Measurements from ENCODE around the gene EFNA3. TPM values are rescaled to one million over a fixed set of nuclear protein-coding genes. Genes with fewer than 3 reads are reported as not detected.

The EFNA3 gene
- total and polyA plus RNA-seq, 11 donors, result 0.20 to 2.4 (median 0.61) TPM

Other genes with a start within 250 kb of the EFNA3 start
- gene KCNN3, start 208.6 kb upstream of the EFNA3 start, total RNA-seq, result 1 to 10 TPM; 1.0 to 4.6 (median 3.0) TPM
- under 1 TPM; 0.42 to 0.88 TPM for gene KCNN3, start 208.6 kb upstream of the EFNA3 start, polyA plus RNA-seq
- gene PMVK, start 142.1 kb upstream of the EFNA3 start, total RNA-seq, result 10 to 100 TPM; 12.8 to 50.8 (median 37.5) TPM
- 10 to 100 TPM; 47.1 to 52.1 TPM for gene PMVK, start 142.1 kb upstream of the EFNA3 start, polyA plus RNA-seq
- 10 to 100 TPM; 38.2 to 70.4 (median 51.7) TPM for gene PBXIP1, start 122.7 kb upstream of the EFNA3 start, total RNA-seq
- gene PBXIP1, start 122.7 kb upstream of the EFNA3 start, polyA plus RNA-seq, result 10 to 100 TPM; 36.9 to 38.2 TPM
- gene PYGO2, start 117.1 kb upstream of the EFNA3 start, total RNA-seq, result 10 to 100 TPM; 10.7 to 19.2 (median 16.3) TPM
- 10 to 100 TPM in 1 of 2 donors, 1 to 10 TPM in 1; 9.7 to 18.0 TPM for gene PYGO2, start 117.1 kb upstream of the EFNA3 start, polyA plus RNA-seq
- 100 to 1,000 TPM in 1 of 9 donors, 10 to 100 TPM in 8; 38.8 to 115 (median 62.4) TPM for gene SHC1, start 108.1 kb upstream of the EFNA3 start, total RNA-seq
- gene SHC1, start 108.1 kb upstream of the EFNA3 start, polyA plus RNA-seq, result 10 to 100 TPM; 23.6 to 93.7 TPM
- 10 to 100 TPM; 11.0 to 30.0 (median 16.7) TPM for gene CKS1B, start 104.2 kb upstream of the EFNA3 start, total RNA-seq
- 10 to 100 TPM in 1 of 2 donors, 1 to 10 TPM in 1; 6.8 to 48.9 TPM for gene CKS1B, start 104.2 kb upstream of the EFNA3 start, polyA plus RNA-seq
- gene FLAD1, start 95.5 kb upstream of the EFNA3 start, total RNA-seq, result 10 to 100 TPM; 19.4 to 35.0 (median 27.4) TPM
- gene FLAD1, start 95.5 kb upstream of the EFNA3 start, polyA plus RNA-seq, result 10 to 100 TPM; 22.3 to 50.7 TPM
- not detected for gene LENEP, start 85.3 kb upstream of the EFNA3 start, total RNA-seq
- gene LENEP, start 85.3 kb upstream of the EFNA3 start, polyA plus RNA-seq, result not detected
- gene ZBTB7B, start 76.0 kb upstream of the EFNA3 start, total RNA-seq, result 10 to 100 TPM; 29.5 to 80.0 (median 46.6) TPM
- 100 to 1,000 TPM in 1 of 2 donors, 10 to 100 TPM in 1; 39.2 to 103 TPM for gene ZBTB7B, start 76.0 kb upstream of the EFNA3 start, polyA plus RNA-seq
- under 1 TPM in 8 of 9 donors, not detected in 1; 0.14 to 0.62 (median 0.35) TPM for gene DCST2, start 45.1 kb upstream of the EFNA3 start, total RNA-seq
- gene DCST2, start 45.1 kb upstream of the EFNA3 start, polyA plus RNA-seq, result under 1 TPM; 0.17 to 0.65 TPM
- gene DCST1, start 45.0 kb upstream of the EFNA3 start, total RNA-seq, result not detected
- not detected for gene DCST1, start 45.0 kb upstream of the EFNA3 start, polyA plus RNA-seq
- gene ADAM15, start 27.5 kb upstream of the EFNA3 start, total RNA-seq, result 100 to 1,000 TPM in 3 of 9 donors, 10 to 100 TPM in 6; 55.8 to 199 (median 67.5) TPM
- 100 to 1,000 TPM; 112 to 113 TPM for gene ADAM15, start 27.5 kb upstream of the EFNA3 start, polyA plus RNA-seq
- gene EFNA4, start 15.1 kb upstream of the EFNA3 start, total RNA-seq, result 1 to 10 TPM; 1.1 to 3.3 (median 2.2) TPM
- gene EFNA4, start 15.1 kb upstream of the EFNA3 start, polyA plus RNA-seq, result 1 to 10 TPM; 2.0 to 4.8 TPM
- gene EFNA1, start 49.0 kb downstream of the EFNA3 start, total RNA-seq, result 10 to 100 TPM; 22.8 to 51.8 (median 37.2) TPM
- 100 to 1,000 TPM in 1 of 2 donors, 10 to 100 TPM in 1; 31.6 to 103 TPM for gene EFNA1, start 49.0 kb downstream of the EFNA3 start, polyA plus RNA-seq
- 10 to 100 TPM in 4 of 9 donors, 1 to 10 TPM in 5; 5.4 to 21.7 (median 9.7) TPM for gene SLC50A1, start 57.0 kb downstream of the EFNA3 start, total RNA-seq
- 10 to 100 TPM; 15.7 to 36.0 TPM for gene SLC50A1, start 57.0 kb downstream of the EFNA3 start, polyA plus RNA-seq
- gene DPM3, start 61.7 kb downstream of the EFNA3 start, total RNA-seq, result 10 to 100 TPM; 46.1 to 70.7 (median 54.4) TPM
- gene DPM3, start 61.7 kb downstream of the EFNA3 start, polyA plus RNA-seq, result 100 to 1,000 TPM in 1 of 2 donors, 10 to 100 TPM in 1; 75.4 to 216 TPM
- 100 to 1,000 TPM; 106 to 199 (median 123) TPM for gene KRTCAP2, start 94.5 kb downstream of the EFNA3 start, total RNA-seq
- 100 to 1,000 TPM; 220 to 283 TPM for gene KRTCAP2, start 94.5 kb downstream of the EFNA3 start, polyA plus RNA-seq
- under 1 TPM in 5 of 9 donors, not detected in 4; 0.08 to 0.41 (median 0.12) TPM for gene TRIM46, start 95.0 kb downstream of the EFNA3 start, total RNA-seq
- gene TRIM46, start 95.0 kb downstream of the EFNA3 start, polyA plus RNA-seq, result under 1 TPM in 1 of 2 donors, not detected in 1; 0.04 TPM
- gene THBS3, start 129.1 kb downstream of the EFNA3 start, total RNA-seq, result 10 to 100 TPM in 2 of 9 donors, 1 to 10 TPM in 7; 3.0 to 22.2 (median 5.5) TPM
- gene THBS3, start 129.1 kb downstream of the EFNA3 start, polyA plus RNA-seq, result 1 to 10 TPM; 2.7 to 6.8 TPM
- gene MTX1, start 129.9 kb downstream of the EFNA3 start, total RNA-seq, result 10 to 100 TPM; 14.1 to 32.2 (median 19.3) TPM
- gene MTX1, start 129.9 kb downstream of the EFNA3 start, polyA plus RNA-seq, result 10 to 100 TPM; 28.1 to 37.1 TPM
- gene ENTREP3, start 176.6 kb downstream of the EFNA3 start, total RNA-seq, result 10 to 100 TPM; 10.5 to 24.4 (median 12.8) TPM
- 10 to 100 TPM in 1 of 2 donors, 1 to 10 TPM in 1; 5.1 to 21.6 TPM for gene ENTREP3, start 176.6 kb downstream of the EFNA3 start, polyA plus RNA-seq
- 10 to 100 TPM; 51.2 to 92.8 (median 65.8) TPM for gene SCAMP3, start 183.5 kb downstream of the EFNA3 start, total RNA-seq
- gene SCAMP3, start 183.5 kb downstream of the EFNA3 start, polyA plus RNA-seq, result 100 to 1,000 TPM in 1 of 2 donors, 10 to 100 TPM in 1; 53.3 to 123 TPM
- 10 to 100 TPM in 8 of 9 donors, 1 to 10 TPM in 1; 9.6 to 26.1 (median 17.2) TPM for gene CLK2, start 194.7 kb downstream of the EFNA3 start, total RNA-seq
- 10 to 100 TPM; 15.9 to 22.8 TPM for gene CLK2, start 194.7 kb downstream of the EFNA3 start, polyA plus RNA-seq
- gene HCN3, start 198.6 kb downstream of the EFNA3 start, total RNA-seq, result 1 to 10 TPM in 4 of 9 donors, under 1 TPM in 5; 0.49 to 1.7 (median 0.99) TPM
- gene HCN3, start 198.6 kb downstream of the EFNA3 start, polyA plus RNA-seq, result 1 to 10 TPM; 1.2 to 1.4 TPM
- under 1 TPM in 1 of 9 donors, not detected in 8; 0.09 TPM for gene PKLR, start 222.6 kb downstream of the EFNA3 start, total RNA-seq
- not detected for gene PKLR, start 222.6 kb downstream of the EFNA3 start, polyA plus RNA-seq
- 10 to 100 TPM; 63.7 to 87.9 (median 77.6) TPM for gene FDPS, start 230.0 kb downstream of the EFNA3 start, total RNA-seq
- 100 to 1,000 TPM in 1 of 2 donors, 10 to 100 TPM in 1; 67.0 to 120 TPM for gene FDPS, start 230.0 kb downstream of the EFNA3 start, polyA plus RNA-seq
- gene RUSC1, start 242.1 kb downstream of the EFNA3 start, total RNA-seq, result 10 to 100 TPM; 14.6 to 28.0 (median 16.3) TPM
- gene RUSC1, start 242.1 kb downstream of the EFNA3 start, polyA plus RNA-seq, result 10 to 100 TPM; 16.3 to 25.9 TPM

All from heart left ventricle (tissue), 11 donors.